IMR-90 (cell line): Measurements from ENCODE around the gene SHC1.

Experiments
- CEBPB ChIP-seq: IDR thresholded peaks from 2 replicates; pipeline ENCODE4 v1.6.1; 2012; ENCODE audit warnings: low read depth, low read length, improper control_type of control experiment
- MAFK ChIP-seq: IDR thresholded peaks from 2 replicates; pipeline ENCODE4 v1.6.1; 2012; ENCODE audit warnings: low read depth, low read length, improper control_type of control experiment
- MXI1 ChIP-seq: IDR thresholded peaks from 2 replicates; pipeline ENCODE4 v1.6.1; 2012; ENCODE audit warnings: low read depth, mild to moderate bottlenecking, low read length, moderate library complexity, borderline replicate concordance
- POLR2A ChIP-seq: IDR thresholded peaks from 2 replicates; pipeline ENCODE4 v1.6.1; 2012; ENCODE audit warnings: mild to moderate bottlenecking, low read depth, low read length
- TF ChIP-seq, protein P1 (sequence below): conservative IDR thresholded peaks from 2 replicates; pipeline ENCODE4 v1.5.1; 2012; ENCODE audit warnings: mild to moderate bottlenecking, low read depth, low read length, improper control_type of control experiment

GRCh38 chr1:154994591-154994990, 24.0 kb upstream of the SHC1 start:
- TF ChIP-seq, protein P1, sequence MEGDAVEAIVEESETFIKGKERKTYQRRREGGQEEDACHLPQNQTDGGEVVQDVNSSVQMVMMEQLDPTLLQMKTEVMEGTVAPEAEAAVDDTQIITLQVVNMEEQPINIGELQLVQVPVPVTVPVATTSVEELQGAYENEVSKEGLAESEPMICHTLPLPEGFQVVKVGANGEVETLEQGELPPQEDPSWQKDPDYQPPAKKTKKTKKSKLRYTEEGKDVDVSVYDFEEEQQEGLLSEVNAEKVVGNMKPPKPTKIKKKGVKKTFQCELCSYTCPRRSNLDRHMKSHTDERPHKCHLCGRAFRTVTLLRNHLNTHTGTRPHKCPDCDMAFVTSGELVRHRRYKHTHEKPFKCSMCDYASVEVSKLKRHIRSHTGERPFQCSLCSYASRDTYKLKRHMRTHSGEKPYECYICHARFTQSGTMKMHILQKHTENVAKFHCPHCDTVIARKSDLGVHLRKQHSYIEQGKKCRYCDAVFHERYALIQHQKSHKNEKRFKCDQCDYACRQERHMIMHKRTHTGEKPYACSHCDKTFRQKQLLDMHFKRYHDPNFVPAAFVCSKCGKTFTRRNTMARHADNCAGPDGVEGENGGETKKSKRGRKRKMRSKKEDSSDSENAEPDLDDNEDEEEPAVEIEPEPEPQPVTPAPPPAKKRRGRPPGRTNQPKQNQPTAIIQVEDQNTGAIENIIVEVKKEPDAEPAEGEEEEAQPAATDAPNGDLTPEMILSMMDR: no peak
- no peak for TF ChIP-seq MXI1
- TF ChIP-seq MAFK: no peak
- TF ChIP-seq POLR2A: no peak
- TF ChIP-seq CEBPB: no peak
